Parathyroid adenoma (tissue), 2 donors: Measurements from ENCODE around the gene IMPACT.

ENCODE experiments used
- H2AFZ ChIP-seq: fragments of 300-600 bp; sonication (generic); one replicate; pipeline ENCODE4 v1.7.0; 2017; ENCODE audit warnings: antibody characterized with exemption, mild to moderate bottlenecking
- H3K27ac ChIP-seq: fragments of 300-600 bp; sonication (generic); one replicate; pipeline ENCODE4 v1.7.0; 2017
- H3K27me3 ChIP-seq: fragments of 300-600 bp; sonication (generic); one replicate; pipeline ENCODE4 v1.7.0; 2017; ENCODE audit warnings: low read length; ENCODE audit not compliant: control insufficient read depth, insufficient read depth
- H3K36me3 ChIP-seq: fragments of 300-600 bp; sonication (generic); one replicate; pipeline ENCODE4 v1.7.0; 2017; ENCODE audit warnings: low read length; ENCODE audit not compliant: control insufficient read depth, insufficient read depth
- H3K4me1 ChIP-seq: fragments of 300-600 bp; sonication (generic); one replicate; pipeline ENCODE4 v1.7.0; 2017; ENCODE audit warnings: control low read depth
- H3K4me2 ChIP-seq: fragments of 300-600 bp; sonication (generic); one replicate; pipeline ENCODE4 v1.7.0; 2017; ENCODE audit warnings: low read length
- H3K4me3 ChIP-seq: fragments of 300-600 bp; sonication (generic); one replicate; pipeline ENCODE4 v1.7.0; 2017; ENCODE audit warnings: low read depth, low read length
- H3K79me2 ChIP-seq: fragments of 300-600 bp; sonication (generic); one replicate; pipeline ENCODE4 v1.7.0; 2017; ENCODE audit warnings: control low read depth
- H3K9ac ChIP-seq: fragments of 300-600 bp; sonication (generic); one replicate; pipeline ENCODE4 v1.7.0; 2017; ENCODE audit warnings: mild to moderate bottlenecking
- H3K9me3 ChIP-seq: fragments of 300-600 bp; sonication (generic); one replicate; pipeline ENCODE4 v1.7.0; 2017; ENCODE audit warnings: low read length; ENCODE audit not compliant: control insufficient read depth
- CTCF ChIP-seq: fragments of 300-600 bp; sonication (generic); IDR thresholded peaks from one replicate; pipeline ENCODE4 v1.7.0; 2017; ENCODE audit warnings: antibody characterized with exemption, mild to moderate bottlenecking
- donor health status: primary hyperparathyroidism.

Gene IMPACT

DNA sequence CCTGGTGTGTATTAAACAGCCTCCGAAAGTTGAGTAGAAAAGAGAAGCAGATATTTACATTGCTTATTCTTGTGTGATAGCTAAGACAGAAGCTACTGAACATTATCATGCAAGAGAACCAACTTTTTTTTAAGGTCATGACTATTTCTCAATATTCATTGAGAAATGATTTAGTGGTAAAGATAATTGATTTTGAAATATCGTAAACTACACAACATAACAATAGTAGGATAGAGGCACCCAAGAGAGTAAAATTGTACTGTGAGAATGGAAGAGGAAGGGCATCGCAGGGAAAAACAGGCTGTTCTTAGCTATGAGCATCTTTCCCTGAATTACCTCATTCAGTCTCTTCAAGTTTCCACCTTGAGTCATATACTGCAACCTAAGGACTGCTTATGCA, 59.2 kb downstream of the IMPACT start:
- Histone ChIP-seq H3K4me1 (no peaks in the 10 kb centered on the region), H3K4me3 (no peak overlapping the region), H2AFZ (no peak overlapping the region), H3K36me3 (no peaks in the 10 kb centered on the region), H3K27me3 (no peaks in the 10 kb centered on the region), H3K9me3 (no peaks in the 10 kb centered on the region), H3K27ac (no peak overlapping the region), H3K4me2 (no peak overlapping the region), H3K79me2 (no peaks in the 10 kb centered on the region), H3K9ac (no peak overlapping the region)
- no peak for TF ChIP-seq CTCF

GRCh38 chr18:24486684-24487083, 60.2 kb downstream of the IMPACT start:
- Histone ChIP-seq H3K4me1 (peaks cover under 1% of the 10 kb centered on the region), H2AFZ (no peak overlapping the region), H3K9ac (no peak overlapping the region), H3K36me3 (no peaks in the 10 kb centered on the region), H3K4me2 (no peak overlapping the region), H3K79me2 (no peaks in the 10 kb centered on the region), H3K4me3 (no peak overlapping the region), H3K27ac (no peak overlapping the region), H3K27me3 (no peaks in the 10 kb centered on the region), H3K9me3 (no peaks in the 10 kb centered on the region)
- no peak for TF ChIP-seq CTCF

- Histone ChIP-seq H3K9ac (no peak overlapping the region), H3K79me2 (no peaks in the 10 kb centered on the region), H3K4me3 (no peak overlapping the region), H3K36me3 (no peaks in the 10 kb centered on the region), H3K4me2 (no peak overlapping the region), H3K27me3 (no peaks in the 10 kb centered on the region), H3K4me1 (peaks cover 7% of the 10 kb centered on the region), H3K9me3 (no peaks in the 10 kb centered on the region), H2AFZ (no peak overlapping the region), H3K27ac (no peak overlapping the region)
- TF ChIP-seq CTCF, result peak; percentile 82
These were observed 62.5 kb downstream of the IMPACT start for GRCh38 chr18:24488824-24489493.

DNA sequence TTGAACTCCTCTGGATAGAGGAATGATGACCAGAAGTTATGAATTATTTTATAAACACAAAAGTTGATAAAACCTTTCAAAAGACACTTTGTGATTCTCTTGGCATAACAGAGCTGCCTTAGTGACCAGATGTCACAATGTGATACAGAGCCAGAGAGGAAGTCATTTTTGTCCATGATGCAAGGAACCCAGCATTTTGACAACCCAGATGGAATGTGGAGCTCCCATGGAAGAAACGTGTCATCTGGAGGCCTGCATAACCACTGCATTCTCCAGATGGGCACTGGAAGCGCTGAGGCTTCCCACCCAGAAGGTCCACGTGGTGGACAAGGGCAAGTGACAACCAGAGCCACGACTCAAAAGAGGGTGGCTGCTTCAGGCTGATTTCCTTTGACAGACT, 64.1 kb downstream of the IMPACT start:
- Histone ChIP-seq H3K27ac (no peak overlapping the region), H3K9me3 (no peaks in the 10 kb centered on the region), H3K4me2 (no peak overlapping the region), H3K27me3 (no peaks in the 10 kb centered on the region), H2AFZ (peak overlapping the region; percentile 51), H3K9ac (no peak overlapping the region), H3K4me1 (peaks cover 7% of the 10 kb centered on the region), H3K79me2 (no peaks in the 10 kb centered on the region), H3K4me3 (no peak overlapping the region), H3K36me3 (no peaks in the 10 kb centered on the region)
- no peak for TF ChIP-seq CTCF
